ENCODE results near the gene ZNF549.
A peak's percentile ranks its signal among the peaks of the same experiment; 100 is the strongest.

ZNF549 gene

GRCh38 chr19:57566396-57567265 lies 39.5 kb downstream of the ZNF549 start:
- DNase-seq (ENCODE audit: low read depth): no peak

DNA sequence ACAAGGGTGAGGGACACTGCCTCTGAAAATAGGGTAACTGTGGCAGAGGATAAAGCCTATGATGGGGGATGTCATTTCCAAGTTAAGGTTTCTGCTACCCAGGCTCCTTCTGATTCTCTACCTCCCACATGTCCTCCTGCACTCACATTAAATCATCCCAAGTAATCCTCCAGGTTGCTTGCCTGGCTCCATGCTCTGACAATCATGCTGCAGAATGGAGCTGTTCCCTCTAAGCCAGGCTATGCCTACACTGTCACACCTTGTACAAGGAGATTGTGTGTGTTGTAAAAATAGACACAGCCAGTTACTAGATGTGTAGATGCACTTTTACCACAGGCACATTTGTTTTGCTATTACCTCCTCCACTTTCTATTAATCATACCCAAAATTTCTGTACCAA lies 43.6 kb downstream of the ZNF549 start:
- no peak for DNase-seq (ENCODE audit: low read depth)

DNA sequence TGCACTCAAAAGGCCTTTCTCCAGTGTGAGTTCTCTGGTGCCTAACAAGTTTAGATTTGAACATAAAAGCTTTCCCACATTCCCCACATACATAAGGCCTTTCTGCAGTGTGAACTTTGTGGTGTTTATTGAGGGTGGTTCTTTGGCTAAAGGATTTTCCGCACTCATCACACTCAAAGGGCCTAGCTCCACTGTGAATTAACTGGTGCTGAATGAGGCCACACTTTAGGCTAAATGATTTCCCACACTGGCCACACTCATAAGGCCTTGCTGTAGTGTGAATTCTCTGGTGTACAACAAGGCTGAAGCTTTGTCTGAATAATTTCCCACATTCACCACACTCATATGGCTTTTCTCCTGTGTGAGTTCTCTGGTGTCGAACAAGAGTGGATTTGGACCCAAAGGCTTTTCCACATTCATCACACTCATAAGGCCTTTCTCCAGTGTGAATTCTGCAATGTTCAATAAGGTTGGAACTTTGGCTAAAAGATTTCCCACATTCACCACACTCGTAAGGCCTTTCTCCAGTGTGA lies 45.3 kb downstream of the ZNF549 start:
- no peak for DNase-seq (ENCODE audit: low read depth)

DNA sequence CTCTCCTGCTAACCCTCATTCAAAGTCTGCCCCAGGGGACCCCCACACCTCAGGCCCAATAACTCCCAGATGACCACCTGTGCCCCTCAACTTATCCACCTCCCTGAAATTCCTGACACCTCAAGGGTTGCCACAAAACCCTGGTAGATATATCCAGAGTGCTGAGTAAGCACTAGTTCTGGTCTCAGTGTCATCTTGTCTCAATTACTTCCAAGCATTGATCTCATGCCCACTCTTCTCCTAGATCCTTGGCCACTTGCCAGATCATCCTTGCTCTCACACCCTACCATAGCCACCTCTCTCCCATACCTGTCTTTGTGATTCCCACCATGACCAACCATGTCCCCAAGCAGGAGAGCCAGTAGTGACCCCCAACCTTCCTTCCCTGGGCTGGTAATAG lies 49.5 kb downstream of the ZNF549 start:
- no peak for DNase-seq (ENCODE audit: low read depth)

DNA sequence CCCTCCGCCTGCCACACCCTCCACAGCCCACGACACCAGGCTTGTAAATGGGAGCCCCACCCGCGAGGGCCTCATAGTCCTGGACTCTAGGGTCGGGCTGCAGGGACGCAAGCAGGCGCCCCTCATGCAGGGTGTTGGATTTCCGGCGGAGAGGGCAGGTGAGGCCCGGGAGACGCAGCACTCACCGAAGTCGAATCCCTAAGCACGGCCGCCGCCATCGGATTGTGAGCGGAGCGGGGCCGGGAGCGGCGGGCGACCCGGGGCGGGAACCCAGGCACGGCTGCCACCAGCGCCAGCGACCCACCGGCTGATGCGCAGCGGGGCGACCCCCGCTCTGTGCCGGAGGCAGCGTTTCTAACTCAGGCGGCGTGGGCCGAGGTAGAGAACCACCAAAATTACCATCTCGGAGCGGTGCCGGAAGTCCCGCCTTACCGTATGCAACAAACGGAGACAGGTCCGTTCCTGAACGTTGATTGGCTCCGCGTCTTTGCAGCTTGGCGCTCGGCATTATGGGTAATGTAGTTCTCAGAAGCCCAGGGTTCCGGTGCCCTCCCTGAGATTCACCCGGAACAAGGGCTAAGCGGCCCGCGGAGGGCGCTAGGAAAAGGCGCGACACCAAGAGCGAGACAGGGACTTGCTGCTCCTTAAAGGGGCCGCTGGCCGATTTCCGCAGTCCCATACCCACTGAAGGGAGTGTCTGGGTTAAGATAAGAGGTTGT lies 51.5 kb downstream of the ZNF549 start, which contains the start of gene ZNF416:
ZNF416 (minus strand) TSS at position 425 of the 719 bp plus-strand sequence; CDS start at position 218, 207 bp downstream.
- DNase-seq (ENCODE audit: low read depth): peak; percentile 96

DNA sequence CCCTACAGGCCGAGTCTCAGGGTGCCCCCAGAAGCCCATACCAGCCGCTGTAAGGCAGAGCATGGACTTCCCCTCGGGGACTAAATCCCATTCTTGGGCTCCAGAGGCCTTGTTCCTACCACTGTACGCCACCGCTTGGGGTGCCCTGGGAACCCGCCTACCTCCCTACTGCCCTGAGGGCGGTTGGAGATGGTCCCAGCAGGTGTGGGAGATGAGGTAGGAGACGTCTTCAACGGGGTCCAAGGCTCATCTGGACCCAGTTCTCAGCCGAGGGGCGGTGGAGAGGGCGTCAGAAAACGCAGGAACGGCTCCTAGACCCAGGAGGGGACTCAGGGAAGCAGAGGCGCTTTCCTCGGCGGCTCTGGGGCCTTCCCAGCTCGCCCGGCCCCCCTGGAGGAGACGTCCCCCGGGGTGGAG lies 56.0 kb downstream of the ZNF549 start:
- no peak for DNase-seq (ENCODE audit: low read depth)

- peak; percentile 82 for DNase-seq (ENCODE audit: low read depth)
Measured at GRCh38 chr19:57583521-57584416, 56.6 kb downstream of the ZNF549 start, which contains the start of gene ZIK1. TSS of gene ZIK1 (plus strand) at chr19:57584145. CDS start at chr19:57584357, 212 bp downstream.

DNA sequence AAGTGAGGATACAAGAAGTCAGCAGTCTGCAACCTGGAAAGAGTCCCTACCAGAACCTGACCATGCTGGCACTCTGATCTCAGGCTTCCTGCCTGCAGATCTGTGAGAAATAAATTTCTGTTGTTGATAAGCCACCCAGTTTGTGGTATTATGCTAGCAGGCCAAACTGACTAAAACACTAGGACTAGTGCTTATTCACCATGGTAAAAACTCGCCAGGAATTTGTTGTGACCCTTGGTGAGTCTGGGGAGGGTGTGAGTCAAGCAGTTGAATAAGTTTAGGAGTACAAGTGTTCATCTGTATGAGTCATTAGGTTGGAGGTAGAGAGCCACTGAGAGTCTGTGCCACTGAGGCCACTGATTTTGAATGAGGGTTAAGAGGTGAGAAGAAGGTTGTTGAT lies 60.4 kb downstream of the ZNF549 start:
- DNase-seq (ENCODE audit: low read depth): no peak

GRCh38 chr19:57599377-57599760 lies 72.2 kb downstream of the ZNF549 start:
- no peak for DNase-seq (ENCODE audit: low read depth)

DNA sequence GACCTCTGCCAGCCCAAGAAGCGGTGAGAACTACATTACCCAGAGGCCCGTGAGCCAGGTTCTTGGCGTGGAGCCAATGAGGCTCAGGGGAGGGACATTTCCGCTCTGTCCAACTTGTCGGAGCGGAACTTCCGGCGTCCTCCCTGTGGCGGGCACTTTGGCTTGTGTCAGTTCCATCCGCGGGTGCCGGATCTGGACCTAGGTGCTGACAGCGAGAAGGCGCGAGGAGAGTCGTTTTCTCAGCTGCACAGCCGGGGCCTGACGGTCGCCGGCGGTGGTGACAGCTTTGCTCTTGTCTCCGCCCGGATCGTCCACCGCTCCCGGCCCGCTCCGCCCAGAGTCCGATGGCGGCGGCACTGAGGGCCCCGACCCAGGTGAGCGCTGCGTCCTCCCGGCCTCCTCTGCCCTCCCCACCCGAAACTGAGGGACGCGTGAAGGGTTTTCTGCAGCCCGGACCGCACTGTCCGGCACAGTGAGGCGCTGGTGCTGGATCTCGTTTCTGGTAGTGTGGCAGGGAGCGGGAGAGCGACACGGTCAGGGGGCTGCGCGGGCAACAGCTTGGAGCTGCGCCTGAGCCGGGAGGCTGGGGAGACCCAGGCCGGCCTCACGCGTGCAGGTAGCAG lies 72.7 kb downstream of the ZNF549 start, which contains the start of gene ZNF530:
ZNF530 (plus strand) TSS at position 125 of the 623 bp plus-strand sequence. CDS start 4,461 bp downstream, outside the sequence.
- DNase-seq (ENCODE audit: low read depth): peak; percentile 76

- DNase-seq (ENCODE audit: low read depth): no peak
Measured at GRCh38 chr19:57606931-57607330, 79.8 kb downstream of the ZNF549 start.

Measured in stimulated activated CD4-positive, alpha-beta T cell treated with anti-CD3 and anti-CD28 coated beads, Interleukin-2, amount 100 ng/mL, for 4 hours (primary cell).